Progenitor cell of endocrine pancreas (in vitro differentiated cells): ENCODE data around the gene NLRP1. TPM values are rescaled to one million over a fixed set of nuclear protein-coding genes. Genes with fewer than 3 reads are reported as not detected.
"Not testable (repeated sequence)": the region's sequence is repeated elsewhere in the genome, so short reads cannot be mapped to it uniquely, and the experiment has no call there.

Experiments
- DNase-seq: peaks from one replicate; pipeline ENCODE4 v3.0.0; 2021; ENCODE audit warnings: low spot score; ENCODE audit not compliant: unreplicated experiment
- H3K27ac Mint-ChIP-seq: 2 replicates; pipeline ENCODE4 v1.8.0; 2021; ENCODE audit warnings: mild to moderate bottlenecking, moderate library complexity, mixed read lengths
- H3K27me3 Mint-ChIP-seq: 2 replicates; pipeline ENCODE4 v1.8.0; 2021; ENCODE audit warnings: mixed read lengths
- H3K36me3 Mint-ChIP-seq: 2 replicates; pipeline ENCODE4 v1.8.0; 2022; ENCODE audit warnings: mixed read lengths; ENCODE audit not compliant: insufficient read depth
- H3K4me1 Mint-ChIP-seq: 2 replicates; pipeline ENCODE4 v1.8.0; 2021; ENCODE audit warnings: low read depth, mixed read lengths
- H3K4me3 Mint-ChIP-seq: 2 replicates; pipeline ENCODE4 v1.8.0; 2021; ENCODE audit warnings: low read depth, mild to moderate bottlenecking, moderate library complexity, mixed read lengths
- H3K9me3 Mint-ChIP-seq: 2 replicates; pipeline ENCODE4 v1.8.0; 2021; ENCODE audit warnings: low read depth, mixed read lengths
- total RNA-seq: library from RNA; stranded (reverse); gene quantifications from 2 replicates; pipeline ENCODE4 v1.2.1, GENCODE V29; 2021
- TF ChIP-seq, protein P1 (sequence below): fragments of 200-600 bp; sonication (generic); IDR thresholded peaks from one replicate; pipeline ENCODE4 v1.5.0; 2021; ENCODE audit warnings: antibody characterized with exemption, mild to moderate bottlenecking; ENCODE audit not compliant: unreplicated experiment

Gene NLRP1
- total RNA-seq, 1 donor from 2014 or later = 25.3 TPM

DNA sequence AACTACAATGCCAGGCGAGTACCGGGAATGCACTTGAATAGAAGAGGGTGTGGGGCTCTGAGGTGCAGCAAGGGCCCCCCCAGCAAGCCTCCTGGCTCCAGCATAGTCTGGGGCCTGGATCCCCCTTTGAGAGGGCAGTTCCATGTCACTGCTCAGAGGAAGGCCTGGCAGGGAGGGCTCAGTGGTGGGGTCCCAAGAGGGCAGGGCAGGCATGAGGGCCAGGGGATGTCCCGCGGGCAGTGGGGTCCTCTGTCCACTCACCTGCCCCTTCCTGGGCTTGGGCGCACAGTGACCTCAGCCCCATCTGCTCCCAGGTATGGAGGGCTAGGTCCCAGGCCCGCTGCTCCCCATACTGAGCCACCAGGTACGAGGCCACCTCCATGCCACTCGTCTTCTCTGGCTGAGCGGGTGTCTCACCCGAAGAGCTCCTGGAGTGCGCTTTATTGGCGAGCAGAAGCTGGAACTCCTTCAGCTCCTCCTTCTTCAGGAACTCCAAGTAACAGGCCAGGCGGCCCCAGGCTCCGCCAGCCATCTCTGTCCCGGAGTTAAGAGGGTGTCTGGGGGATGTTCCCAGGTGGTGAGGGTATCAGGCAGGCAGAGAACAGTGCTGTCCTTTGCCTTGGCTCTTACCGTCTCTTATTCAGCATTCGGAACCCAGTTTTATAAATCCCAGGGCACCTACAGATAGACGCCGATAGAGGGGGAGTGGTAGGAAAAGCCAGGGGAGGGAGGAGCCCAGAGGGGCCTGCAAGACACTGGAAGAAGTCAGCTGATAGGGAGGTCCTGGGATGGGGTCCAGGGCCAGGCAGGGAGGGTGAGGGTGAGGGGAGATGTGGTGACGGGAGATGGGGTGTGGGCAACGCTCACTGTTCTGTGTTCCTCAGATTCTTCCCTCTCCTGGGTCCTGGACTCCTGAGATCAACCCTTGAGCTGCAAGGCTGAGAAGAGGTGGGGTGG is 605 bp downstream of the NLRP1 start:
- Mint-ChIP-seq H3K9me3 (no peaks in the 10 kb centered on the region), H3K4me1 (peaks cover 1% of the 10 kb centered on the region), H3K27me3 (peaks cover 16% of the 10 kb centered on the region), H3K36me3 (no peaks in the 10 kb centered on the region), H3K4me3 (no peak overlapping the region), H3K27ac (no peak overlapping the region)
- TF ChIP-seq, protein P1, sequence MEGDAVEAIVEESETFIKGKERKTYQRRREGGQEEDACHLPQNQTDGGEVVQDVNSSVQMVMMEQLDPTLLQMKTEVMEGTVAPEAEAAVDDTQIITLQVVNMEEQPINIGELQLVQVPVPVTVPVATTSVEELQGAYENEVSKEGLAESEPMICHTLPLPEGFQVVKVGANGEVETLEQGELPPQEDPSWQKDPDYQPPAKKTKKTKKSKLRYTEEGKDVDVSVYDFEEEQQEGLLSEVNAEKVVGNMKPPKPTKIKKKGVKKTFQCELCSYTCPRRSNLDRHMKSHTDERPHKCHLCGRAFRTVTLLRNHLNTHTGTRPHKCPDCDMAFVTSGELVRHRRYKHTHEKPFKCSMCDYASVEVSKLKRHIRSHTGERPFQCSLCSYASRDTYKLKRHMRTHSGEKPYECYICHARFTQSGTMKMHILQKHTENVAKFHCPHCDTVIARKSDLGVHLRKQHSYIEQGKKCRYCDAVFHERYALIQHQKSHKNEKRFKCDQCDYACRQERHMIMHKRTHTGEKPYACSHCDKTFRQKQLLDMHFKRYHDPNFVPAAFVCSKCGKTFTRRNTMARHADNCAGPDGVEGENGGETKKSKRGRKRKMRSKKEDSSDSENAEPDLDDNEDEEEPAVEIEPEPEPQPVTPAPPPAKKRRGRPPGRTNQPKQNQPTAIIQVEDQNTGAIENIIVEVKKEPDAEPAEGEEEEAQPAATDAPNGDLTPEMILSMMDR = no peak
- no peak for DNase-seq

DNA sequence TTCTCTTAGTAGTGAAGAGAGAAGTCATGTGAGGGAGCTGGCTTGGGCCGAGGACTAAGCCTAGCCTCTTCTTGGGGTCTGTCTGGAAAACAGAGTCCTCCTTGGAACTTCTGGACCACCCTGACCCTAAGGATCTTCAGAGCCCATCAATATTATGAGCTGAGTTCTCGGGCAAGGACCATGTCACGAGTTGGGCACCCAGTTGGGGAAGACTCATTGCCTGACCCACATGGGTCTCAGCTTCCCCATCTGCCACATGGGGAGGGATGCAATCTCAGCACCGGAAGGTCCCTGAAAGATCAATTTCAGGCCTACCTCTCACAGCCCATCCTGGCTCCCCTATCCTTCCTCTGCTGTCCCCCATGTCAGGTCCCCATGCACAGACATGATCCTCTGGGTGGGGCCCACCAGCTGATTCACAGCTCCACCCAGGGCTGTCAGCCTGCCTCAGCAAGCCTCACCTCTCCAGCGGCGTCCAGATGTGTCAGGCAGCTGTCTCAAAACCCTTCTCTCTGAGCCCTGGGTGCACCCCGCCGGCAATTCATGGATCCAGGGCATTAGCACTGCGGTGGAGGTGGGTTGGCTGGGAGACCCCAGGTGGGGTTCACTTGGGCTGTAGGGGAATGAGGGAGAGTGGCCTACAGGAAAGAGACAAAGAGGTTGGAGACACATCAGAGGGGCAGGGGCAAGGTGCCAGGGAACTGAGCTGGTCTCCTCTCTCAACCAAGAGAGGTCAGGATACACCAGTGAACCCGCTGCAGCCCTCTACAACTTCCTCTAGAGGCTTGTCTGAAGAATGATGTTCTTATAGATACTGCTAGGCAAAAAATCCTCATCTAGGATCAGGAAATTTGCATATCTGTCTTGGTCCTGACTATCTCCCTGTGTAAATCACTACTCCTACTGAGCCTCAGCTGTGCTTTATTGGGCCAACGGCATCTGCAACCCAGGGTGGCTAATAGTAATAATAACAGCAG is 1.8 kb downstream of the NLRP1 start:
- DNase-seq = no peak
- no peaks in the 10 kb centered on the region for H3K9me3 Mint-ChIP-seq
- H3K36me3 Mint-ChIP-seq = no peaks in the 10 kb centered on the region
- H3K27ac Mint-ChIP-seq = no peak overlapping the region
- H3K4me3 Mint-ChIP-seq = no peak overlapping the region
- H3K27me3 Mint-ChIP-seq = peaks cover 16% of the 10 kb centered on the region
- TF ChIP-seq, protein P1 = no peak
- peaks cover 1% of the 10 kb centered on the region for H3K4me1 Mint-ChIP-seq

DNA sequence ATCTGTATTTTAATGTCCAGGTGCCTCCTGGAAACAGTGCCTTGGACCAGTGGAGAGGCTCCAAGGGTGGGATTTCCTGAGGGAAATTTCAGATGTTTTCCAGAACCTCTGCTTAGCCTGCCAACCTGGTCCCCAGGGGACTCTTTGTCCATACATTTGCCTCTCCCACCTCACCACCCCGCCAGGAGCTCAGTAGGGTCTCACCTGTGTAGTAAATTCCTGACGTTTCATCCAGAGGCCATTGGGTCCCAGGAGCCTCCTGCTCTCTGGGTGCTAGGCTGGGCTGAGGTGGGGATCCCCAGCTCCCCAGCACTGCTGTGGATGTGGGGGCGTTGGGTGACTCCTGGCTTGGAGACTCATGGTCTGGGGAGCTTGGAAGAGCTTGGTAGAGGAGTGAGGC is 2.7 kb downstream of the NLRP1 start:
- Mint-ChIP-seq H3K27ac (no peak overlapping the region), H3K4me3 (no peak overlapping the region), H3K27me3 (peaks cover 16% of the 10 kb centered on the region), H3K9me3 (no peaks in the 10 kb centered on the region), H3K4me1 (no peaks in the 10 kb centered on the region), H3K36me3 (no peaks in the 10 kb centered on the region)
- no peak for DNase-seq
- TF ChIP-seq, protein P1 = no peak

DNA sequence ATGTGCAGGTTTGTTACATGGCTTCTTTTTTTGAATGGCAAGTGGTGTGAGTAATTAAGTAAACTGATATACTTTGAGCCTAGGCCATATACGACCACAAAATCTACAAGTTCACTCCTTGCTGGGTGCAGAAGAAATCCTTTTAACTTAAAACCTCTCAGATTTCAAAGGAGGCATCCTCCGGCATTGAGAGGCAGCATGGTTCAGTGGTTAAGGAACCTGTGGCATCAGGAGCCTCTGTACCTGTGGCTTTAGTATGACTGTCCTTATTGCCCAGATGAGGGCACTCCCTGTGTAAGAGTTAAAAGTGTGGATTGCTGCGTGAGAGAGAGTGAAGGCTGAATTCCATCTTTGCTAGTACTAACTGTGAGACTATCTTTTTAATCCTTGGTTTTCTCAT is 3.3 kb downstream of the NLRP1 start:
- no peaks in the 10 kb centered on the region for H3K9me3 Mint-ChIP-seq
- H3K4me1 Mint-ChIP-seq = no peaks in the 10 kb centered on the region
- H3K27ac Mint-ChIP-seq = no peak overlapping the region
- TF ChIP-seq, protein P1 = no peak
- H3K4me3 Mint-ChIP-seq = no peak overlapping the region
- H3K27me3 Mint-ChIP-seq = peaks cover 17% of the 10 kb centered on the region
- no peak for DNase-seq
- no peaks in the 10 kb centered on the region for H3K36me3 Mint-ChIP-seq

DNA sequence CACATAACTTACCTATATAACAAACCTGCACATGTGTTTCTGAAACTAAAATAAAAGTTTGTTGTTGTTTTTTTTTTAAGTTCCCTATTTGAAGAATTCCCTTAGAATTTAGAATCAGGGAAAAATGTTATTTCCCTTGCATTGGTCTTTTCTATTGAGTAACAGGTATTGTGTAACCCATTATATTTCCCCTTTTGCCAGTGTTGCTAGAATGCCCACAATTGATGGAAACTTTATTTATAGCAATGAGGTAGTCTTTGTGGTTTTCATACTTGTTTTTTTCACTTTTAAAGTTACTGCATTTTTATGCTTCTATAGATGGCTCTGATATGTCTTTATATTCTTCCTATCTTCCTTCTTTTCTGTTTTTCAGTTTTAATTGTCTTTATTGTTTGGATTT is 3.9 kb downstream of the NLRP1 start:
- no peak for DNase-seq
- Mint-ChIP-seq H3K4me1 (no peaks in the 10 kb centered on the region), H3K27me3 (peaks cover 21% of the 10 kb centered on the region), H3K4me3 (no peak overlapping the region), H3K27ac (no peak overlapping the region), H3K9me3 (no peaks in the 10 kb centered on the region), H3K36me3 (no peaks in the 10 kb centered on the region)
- TF ChIP-seq, protein P1 = no peak

DNA sequence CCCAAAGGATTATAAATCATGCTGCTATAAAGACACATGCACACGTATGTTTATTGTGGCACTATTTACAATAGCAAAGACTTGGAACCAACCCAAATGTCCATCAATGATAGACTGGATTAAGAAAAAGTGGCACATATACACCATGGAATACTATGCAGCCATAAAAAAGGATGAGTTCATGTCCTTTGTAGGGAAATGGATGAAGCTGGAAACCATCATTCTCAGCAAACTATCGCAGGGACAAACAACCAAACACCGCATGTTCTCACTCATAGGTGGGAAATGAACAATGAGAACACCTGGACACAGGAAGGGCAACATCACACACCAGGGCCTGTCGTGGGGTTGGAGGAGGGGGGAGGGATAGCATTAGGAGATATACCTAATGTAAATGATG is 5.5 kb downstream of the NLRP1 start:
- not testable (repeated sequence) for H3K9me3 Mint-ChIP-seq, H3K4me1 Mint-ChIP-seq

DNA sequence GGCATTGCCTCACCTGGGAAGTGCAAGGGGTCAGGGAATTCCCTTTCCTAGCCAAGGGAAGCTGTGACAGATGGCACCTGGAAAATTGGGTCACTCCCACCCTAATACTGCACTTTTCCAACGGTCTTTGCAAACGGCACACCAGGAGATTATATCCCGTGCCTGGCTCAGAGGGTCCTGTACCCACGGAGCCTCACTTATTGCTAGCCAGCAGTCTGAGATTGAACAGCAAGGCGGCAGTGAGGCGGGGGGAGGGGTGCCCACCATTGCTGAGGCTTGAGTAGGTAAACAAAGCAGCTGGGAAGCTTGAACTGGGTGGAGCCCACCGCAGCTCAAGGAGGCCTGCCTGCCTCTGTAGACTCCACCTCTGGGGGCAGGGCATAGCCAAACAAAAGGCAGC is 11.3 kb downstream of the NLRP1 start:
- peaks cover 48% of the 10 kb centered on the region for H3K27me3 Mint-ChIP-seq
- not testable (repeated sequence) for H3K4me3 Mint-ChIP-seq, DNase-seq, H3K36me3 Mint-ChIP-seq, H3K27ac Mint-ChIP-seq, H3K4me1 Mint-ChIP-seq
- H3K9me3 Mint-ChIP-seq = peaks cover 13% of the 10 kb centered on the region

More for the DNA sequence above, 5.5 kb downstream of the NLRP1 start:
- H3K27ac Mint-ChIP-seq, DNase-seq, H3K36me3 Mint-ChIP-seq, H3K4me3 Mint-ChIP-seq: not testable (repeated sequence)
- H3K27me3 Mint-ChIP-seq = peaks cover 26% of the 10 kb centered on the region
